ENCODE results near the gene TP53I11.
A peak's percentile ranks its signal among the peaks of the same experiment; 100 is the strongest.

TP53I11 gene, protein sequence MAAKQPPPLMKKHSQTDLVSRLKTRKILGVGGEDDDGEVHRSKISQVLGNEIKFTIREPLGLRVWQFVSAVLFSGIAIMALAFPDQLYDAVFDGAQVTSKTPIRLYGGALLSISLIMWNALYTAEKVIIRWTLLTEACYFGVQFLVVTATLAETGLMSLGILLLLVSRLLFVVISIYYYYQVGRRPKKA

DNA sequence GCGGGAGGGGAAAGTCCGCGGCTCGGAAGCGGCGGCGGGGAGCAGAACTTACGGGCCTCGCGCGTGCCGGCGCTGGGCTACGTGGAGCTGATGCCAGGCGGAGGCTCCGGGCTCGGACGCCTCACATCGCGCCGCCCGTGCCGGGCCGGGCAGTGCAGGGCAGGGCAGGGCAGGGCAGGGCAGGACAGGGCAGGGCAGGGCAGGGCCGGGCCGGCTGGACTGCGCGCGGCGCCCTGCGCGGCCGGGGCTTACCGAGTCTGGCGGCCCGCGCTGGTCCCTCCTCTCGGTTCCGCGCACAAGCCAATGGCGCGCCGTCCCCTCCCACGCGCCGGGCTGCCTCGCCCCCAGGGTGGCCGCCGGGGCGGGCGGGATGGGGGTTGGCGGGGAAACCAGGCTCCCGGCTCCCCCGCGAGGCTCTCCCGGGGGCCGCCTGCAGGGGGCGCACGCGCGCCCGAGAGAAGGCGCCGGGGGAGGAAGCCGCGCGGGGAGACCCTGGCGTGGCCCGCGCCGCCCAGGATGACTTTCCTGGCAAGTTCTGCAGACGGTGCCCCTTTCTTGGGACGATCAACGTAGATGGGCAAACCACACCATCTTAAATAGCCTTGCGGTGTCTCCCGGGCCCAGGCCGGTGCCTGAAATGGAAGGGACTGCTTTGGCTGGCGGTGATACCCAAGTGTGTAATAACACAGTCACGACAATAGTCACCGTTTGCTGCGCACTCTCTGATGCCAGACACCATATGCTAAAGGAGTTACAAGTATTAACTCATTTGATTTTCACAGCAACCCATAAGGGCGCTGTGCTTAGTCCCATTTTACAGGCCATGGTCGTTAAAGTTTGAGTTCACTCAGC, at the start of gene TP53I11:
Gene TP53I11, minus strand, starts transcription at position 259 of the 852 bp plus-strand sequence. CDS start 12,548 bp downstream, outside the sequence.
- Histone ChIP-seq H3K4me3 (ENCODE audit: severe bottlenecking) (peak within 1 kb of the TSS; percentile 85), H3K36me3 (ENCODE audit: low read depth) (no peaks in the 10 kb centered on the region), H3K27ac (ENCODE audit: poor library complexity, severe bottlenecking) (peak within 1 kb of the TSS; percentile 25), H3K27me3 (ENCODE audit: insufficient read depth, poor library complexity, severe bottlenecking) (no peaks in the 10 kb centered on the region), H3K9me3 (ENCODE audit: severe bottlenecking) (no peaks in the 10 kb centered on the region), H3K4me1 (ENCODE audit: insufficient read depth, poor library complexity, severe bottlenecking) (peaks cover 8% of the 10 kb centered on the region)
- DNase-seq (ENCODE audit: low spot score) (no peak), ATAC-seq (ENCODE audit: low read depth) (peak; percentile 80)
- TF ChIP-seq, protein P1, sequence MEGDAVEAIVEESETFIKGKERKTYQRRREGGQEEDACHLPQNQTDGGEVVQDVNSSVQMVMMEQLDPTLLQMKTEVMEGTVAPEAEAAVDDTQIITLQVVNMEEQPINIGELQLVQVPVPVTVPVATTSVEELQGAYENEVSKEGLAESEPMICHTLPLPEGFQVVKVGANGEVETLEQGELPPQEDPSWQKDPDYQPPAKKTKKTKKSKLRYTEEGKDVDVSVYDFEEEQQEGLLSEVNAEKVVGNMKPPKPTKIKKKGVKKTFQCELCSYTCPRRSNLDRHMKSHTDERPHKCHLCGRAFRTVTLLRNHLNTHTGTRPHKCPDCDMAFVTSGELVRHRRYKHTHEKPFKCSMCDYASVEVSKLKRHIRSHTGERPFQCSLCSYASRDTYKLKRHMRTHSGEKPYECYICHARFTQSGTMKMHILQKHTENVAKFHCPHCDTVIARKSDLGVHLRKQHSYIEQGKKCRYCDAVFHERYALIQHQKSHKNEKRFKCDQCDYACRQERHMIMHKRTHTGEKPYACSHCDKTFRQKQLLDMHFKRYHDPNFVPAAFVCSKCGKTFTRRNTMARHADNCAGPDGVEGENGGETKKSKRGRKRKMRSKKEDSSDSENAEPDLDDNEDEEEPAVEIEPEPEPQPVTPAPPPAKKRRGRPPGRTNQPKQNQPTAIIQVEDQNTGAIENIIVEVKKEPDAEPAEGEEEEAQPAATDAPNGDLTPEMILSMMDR (IDR thresholded peaks at IDR 0.05; ENCODE audit: poor library complexity, severe bottlenecking), result peak; percentile 83

DNA sequence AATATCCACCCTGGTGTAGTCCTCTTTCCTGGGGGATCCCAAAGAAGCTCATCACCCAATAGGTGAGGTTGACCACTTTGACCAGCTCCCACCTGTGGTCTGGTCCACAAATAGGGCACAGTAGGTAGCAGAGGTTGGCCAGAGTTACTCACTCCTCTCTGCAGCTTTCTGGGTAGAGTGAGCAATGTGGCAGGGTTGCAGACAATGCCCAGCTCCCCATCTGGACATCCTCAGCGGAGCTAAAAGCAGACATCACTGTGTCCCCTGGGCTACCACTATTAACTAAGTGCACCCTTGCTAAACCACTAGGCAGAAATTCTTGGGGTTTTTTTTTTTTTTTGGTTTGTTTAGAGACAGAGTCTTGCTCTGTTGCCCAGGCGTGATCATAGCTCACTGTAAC, 48.4 kb upstream of the TP53I11 start:
- H3K27ac ChIP-seq (ENCODE audit: poor library complexity, severe bottlenecking), result no peak overlapping the region
- TF ChIP-seq, protein P1 (IDR thresholded peaks at IDR 0.05; ENCODE audit: poor library complexity, severe bottlenecking), result no peak
- DNase-seq (ENCODE audit: low spot score) (no peak), ATAC-seq (ENCODE audit: low read depth) (no peak)
- no peaks in the 10 kb centered on the region for H3K27me3 ChIP-seq (ENCODE audit: insufficient read depth, poor library complexity, severe bottlenecking)
- H3K9me3 ChIP-seq (ENCODE audit: severe bottlenecking), result no peaks in the 10 kb centered on the region
- H3K4me3 ChIP-seq (ENCODE audit: severe bottlenecking), result no peak overlapping the region
- H3K4me1 ChIP-seq (ENCODE audit: insufficient read depth, poor library complexity, severe bottlenecking), result no peaks in the 10 kb centered on the region
- H3K36me3 ChIP-seq (ENCODE audit: low read depth), result no peaks in the 10 kb centered on the region

DNA sequence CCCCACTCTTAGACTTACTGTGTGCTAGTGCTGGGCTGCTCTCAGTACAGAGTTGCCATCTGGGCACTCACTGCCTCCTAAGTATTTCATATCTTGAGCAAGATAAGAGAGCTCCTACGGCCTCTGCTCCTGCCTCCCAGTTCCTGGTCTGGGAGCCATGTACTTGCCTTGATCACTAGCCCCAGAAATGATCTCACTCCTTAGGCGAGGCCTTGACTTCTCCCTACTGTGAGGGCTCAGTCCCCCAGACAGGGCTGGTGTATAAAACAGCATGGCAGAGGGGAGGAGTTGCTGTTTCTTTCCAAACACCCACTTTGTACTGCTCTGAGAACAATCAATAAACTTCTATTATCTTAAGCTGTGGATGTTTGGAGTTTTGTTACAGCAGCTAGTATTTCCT, 47.4 kb upstream of the TP53I11 start:
- ATAC-seq (ENCODE audit: low read depth), result no peak
- DNase-seq (ENCODE audit: low spot score), result no peak
- Histone ChIP-seq H3K27ac (ENCODE audit: poor library complexity, severe bottlenecking) (no peak overlapping the region), H3K4me1 (ENCODE audit: insufficient read depth, poor library complexity, severe bottlenecking) (no peaks in the 10 kb centered on the region), H3K9me3 (ENCODE audit: severe bottlenecking) (no peaks in the 10 kb centered on the region), H3K27me3 (ENCODE audit: insufficient read depth, poor library complexity, severe bottlenecking) (no peaks in the 10 kb centered on the region), H3K4me3 (ENCODE audit: severe bottlenecking) (no peak overlapping the region), H3K36me3 (ENCODE audit: low read depth) (no peaks in the 10 kb centered on the region)
- TF ChIP-seq, protein P1 (IDR thresholded peaks at IDR 0.05; ENCODE audit: poor library complexity, severe bottlenecking), result no peak

DNA sequence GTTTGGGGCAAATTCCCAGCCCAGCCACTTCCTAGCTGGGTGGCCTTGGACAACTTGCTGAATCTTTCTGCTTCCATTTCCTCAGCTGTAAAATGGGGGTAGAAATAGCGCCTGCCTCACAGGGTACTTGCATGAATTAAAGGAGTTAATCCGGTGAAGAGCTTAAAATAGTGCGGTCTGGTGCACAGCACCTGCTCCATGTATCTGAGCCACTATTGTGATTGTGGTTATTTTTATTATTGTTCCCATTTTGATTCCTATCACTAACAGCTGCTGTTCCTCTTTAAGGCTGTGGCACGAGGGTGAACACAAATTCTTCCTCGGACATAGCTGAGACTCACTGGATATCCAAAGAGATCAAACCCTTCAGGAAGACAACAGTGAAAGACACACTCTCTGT, 46.9 kb upstream of the TP53I11 start:
- TF ChIP-seq, protein P1 (IDR thresholded peaks at IDR 0.05; ENCODE audit: poor library complexity, severe bottlenecking), result no peak
- H3K4me1 ChIP-seq (ENCODE audit: insufficient read depth, poor library complexity, severe bottlenecking), result no peaks in the 10 kb centered on the region
- H3K4me3 ChIP-seq (ENCODE audit: severe bottlenecking), result no peak overlapping the region
- ATAC-seq (ENCODE audit: low read depth) (no peak), DNase-seq (ENCODE audit: low spot score) (no peak)
- no peaks in the 10 kb centered on the region for H3K36me3 ChIP-seq (ENCODE audit: low read depth)
- H3K9me3 ChIP-seq (ENCODE audit: severe bottlenecking), result no peaks in the 10 kb centered on the region
- H3K27me3 ChIP-seq (ENCODE audit: insufficient read depth, poor library complexity, severe bottlenecking), result no peaks in the 10 kb centered on the region
- no peak overlapping the region for H3K27ac ChIP-seq (ENCODE audit: poor library complexity, severe bottlenecking)

Measured in RWPE2 (cell line).